Effector memory CD4-positive, alpha-beta T cell (primary cell): Measurements from ENCODE around the gene PMF1.
A peak's percentile ranks its signal among the peaks of the same experiment; 100 is the strongest.

Source experiments
- DNase-seq, 3 donors: peaks; one replicate each; pipeline ENCODE4 v3.0.0-alpha.2; 2020
- H3K27ac ChIP-seq: 2 replicates; pipeline ENCODE4 v1.7.0; 2013; ENCODE audit warnings: mild to moderate bottlenecking, low read length, moderate library complexity; ENCODE audit not compliant: insufficient read depth, poor library complexity, severe bottlenecking
- H3K27me3 ChIP-seq: replicated peaks from 2 replicates; pipeline ENCODE4 v1.7.0; 2013; ENCODE audit warnings: mild to moderate bottlenecking, low read length; ENCODE audit not compliant: insufficient read depth, control insufficient read depth, poor library complexity, severe bottlenecking
- H3K36me3 ChIP-seq: 2 replicates; pipeline ENCODE4 v1.7.0; 2013; ENCODE audit warnings: mild to moderate bottlenecking, low read length, moderate library complexity; ENCODE audit not compliant: control insufficient read depth, insufficient read depth
- H3K4me1 ChIP-seq: 2 replicates; pipeline ENCODE4 v1.7.0; 2013; ENCODE audit warnings: low read length, mild to moderate bottlenecking; ENCODE audit not compliant: control insufficient read depth, insufficient read depth, poor library complexity, severe bottlenecking
- H3K4me3 ChIP-seq: 2 replicates; pipeline ENCODE4 v1.7.0; 2013; ENCODE audit warnings: low read length, low read depth, mild to moderate bottlenecking; ENCODE audit not compliant: insufficient read depth, poor library complexity, severe bottlenecking
- H3K9me3 ChIP-seq: 2 replicates; pipeline ENCODE4 v1.7.0; 2013; ENCODE audit warnings: mild to moderate bottlenecking, low read length, moderate library complexity; ENCODE audit not compliant: control insufficient read depth

Gene PMF1

DNA sequence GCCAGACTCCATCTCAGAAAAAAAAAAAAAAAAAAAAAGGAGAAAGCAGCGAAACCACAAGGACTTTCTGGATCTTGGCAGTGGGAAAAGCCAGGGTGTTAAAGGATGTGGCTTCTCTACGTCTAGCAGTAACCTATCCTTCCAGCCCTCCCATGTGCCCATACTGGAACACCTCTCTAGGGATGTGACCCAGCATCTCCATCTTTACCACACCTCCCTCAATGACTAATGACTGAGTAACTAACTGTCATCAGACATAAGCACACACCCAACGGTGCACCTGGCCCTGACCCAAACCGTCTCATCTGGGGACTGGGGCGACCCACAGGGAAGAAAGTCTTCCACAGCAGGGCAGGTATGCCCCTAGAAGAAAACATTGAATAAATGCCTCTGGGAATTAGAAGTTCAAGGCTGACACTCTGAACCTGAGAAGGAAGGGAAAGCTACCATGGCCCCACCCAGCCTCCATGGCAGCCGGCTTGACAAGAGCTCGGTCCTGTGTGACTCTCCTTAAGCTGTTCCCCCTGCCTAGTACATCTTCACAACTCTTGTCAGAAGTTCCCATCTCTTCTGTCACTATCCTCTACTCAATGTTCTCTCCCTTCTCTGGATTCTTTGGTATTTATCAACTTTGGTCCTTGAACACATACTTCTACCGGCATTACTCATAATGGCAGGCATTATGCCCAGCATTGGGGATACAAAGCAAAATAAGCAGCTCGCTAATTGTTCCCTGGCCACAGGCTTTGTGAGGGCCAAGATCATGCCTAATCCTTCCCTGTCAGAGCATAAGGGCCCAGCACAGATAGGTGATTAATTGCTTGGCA lies 49.9 kb downstream of the PMF1 start:
- no peaks in the 10 kb centered on the region for H3K27me3 ChIP-seq
- H3K36me3 ChIP-seq: peaks cover 81% of the 10 kb centered on the region
- no peaks in the 10 kb centered on the region for H3K9me3 ChIP-seq
- no peak for DNase-seq
- no peak overlapping the region for H3K27ac ChIP-seq
- no peaks in the 10 kb centered on the region for H3K4me1 ChIP-seq
- no peak overlapping the region for H3K4me3 ChIP-seq

DNA sequence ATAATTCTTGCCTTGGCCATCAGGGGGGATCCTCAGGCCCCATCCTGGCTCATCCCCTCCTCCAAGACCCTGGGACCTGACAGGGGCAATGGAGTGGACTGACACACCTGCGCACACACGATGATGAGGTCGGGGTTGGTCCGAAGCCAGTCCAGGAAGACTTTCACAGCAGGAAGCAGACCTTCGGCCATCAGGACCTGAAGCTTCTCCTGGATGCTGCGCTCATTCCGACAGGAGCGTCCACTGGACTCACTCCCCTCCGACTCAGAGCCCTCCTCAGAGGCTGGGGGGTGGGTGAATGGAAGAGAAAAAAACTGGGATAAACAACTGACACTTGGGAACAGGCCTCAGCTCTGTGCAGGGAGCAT lies 50.5 kb downstream of the PMF1 start:
- Histone ChIP-seq H3K36me3 (peaks cover 81% of the 10 kb centered on the region), H3K27me3 (no peaks in the 10 kb centered on the region), H3K4me1 (no peaks in the 10 kb centered on the region), H3K27ac (no peak overlapping the region), H3K9me3 (no peaks in the 10 kb centered on the region), H3K4me3 (no peak overlapping the region)
- no peak for DNase-seq

GRCh38 chr1:156266051-156266450 lies 53.2 kb downstream of the PMF1 start:
- Histone ChIP-seq H3K4me3 (no peak overlapping the region), H3K4me1 (no peaks in the 10 kb centered on the region), H3K36me3 (peaks cover 73% of the 10 kb centered on the region), H3K9me3 (no peaks in the 10 kb centered on the region), H3K27me3 (no peaks in the 10 kb centered on the region), H3K27ac (no peak overlapping the region)
- no peak for DNase-seq

DNA sequence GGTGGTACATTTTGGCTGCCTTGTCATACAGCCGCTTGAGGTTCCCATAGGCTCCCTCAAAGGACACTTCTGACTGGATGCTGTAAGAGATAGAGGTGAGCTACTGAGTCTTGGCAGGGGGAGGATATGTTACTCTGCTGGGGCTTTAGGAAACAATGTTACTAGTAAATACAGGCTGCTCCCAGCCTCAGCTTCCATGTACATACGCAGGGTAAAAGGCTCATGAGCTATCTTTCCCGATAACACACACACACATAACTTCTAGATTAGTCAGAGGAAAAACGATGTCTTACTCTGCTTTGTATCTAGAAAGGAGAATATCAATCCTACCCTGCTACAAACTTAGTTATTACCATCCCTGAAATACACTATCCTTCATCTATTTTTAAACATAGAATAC lies 55.5 kb downstream of the PMF1 start:
- H3K4me1 ChIP-seq: no peaks in the 10 kb centered on the region
- DNase-seq: no peak
- H3K9me3 ChIP-seq: no peaks in the 10 kb centered on the region
- H3K27me3 ChIP-seq: no peaks in the 10 kb centered on the region
- H3K4me3 ChIP-seq: no peak overlapping the region
- peaks cover 76% of the 10 kb centered on the region for H3K36me3 ChIP-seq
- H3K27ac ChIP-seq: no peak overlapping the region

GRCh38 chr1:156270314-156270713 lies 57.5 kb downstream of the PMF1 start:
- no peaks in the 10 kb centered on the region for H3K4me1 ChIP-seq
- H3K9me3 ChIP-seq: no peaks in the 10 kb centered on the region
- no peak overlapping the region for H3K27ac ChIP-seq
- DNase-seq: no peak
- no peaks in the 10 kb centered on the region for H3K27me3 ChIP-seq
- H3K36me3 ChIP-seq: peaks cover 83% of the 10 kb centered on the region
- no peak overlapping the region for H3K4me3 ChIP-seq

- H3K36me3 ChIP-seq: peaks cover 63% of the 10 kb centered on the region
- H3K4me3 ChIP-seq: no peak overlapping the region
- H3K4me1 ChIP-seq: peaks cover 7% of the 10 kb centered on the region
- H3K27ac ChIP-seq: no peak overlapping the region
- no peaks in the 10 kb centered on the region for H3K9me3 ChIP-seq
- no peaks in the 10 kb centered on the region for H3K27me3 ChIP-seq
- no peak for DNase-seq
Measured at GRCh38 chr1:156276532-156276931, 63.7 kb downstream of the PMF1 start.

DNA sequence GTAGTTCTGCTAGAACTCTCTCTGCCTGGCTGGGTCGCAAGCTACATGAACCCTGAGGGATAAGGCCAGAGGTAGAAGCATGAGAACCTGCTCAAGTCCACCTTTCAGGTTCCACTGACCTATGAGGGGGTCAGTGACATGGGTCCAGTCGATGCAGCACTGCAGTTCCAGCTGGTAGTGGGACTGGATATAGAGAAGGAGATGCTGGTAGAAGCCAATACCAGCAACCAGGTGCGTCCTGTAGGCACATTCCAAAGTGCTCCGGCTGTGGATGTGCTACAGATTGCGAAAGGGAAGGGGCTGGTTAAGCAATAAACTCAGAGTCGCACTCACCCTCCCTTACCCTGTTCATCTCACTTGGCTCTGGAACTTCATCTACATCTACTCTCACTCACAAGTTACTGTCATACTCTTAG lies 64.2 kb downstream of the PMF1 start:
- no peak overlapping the region for H3K27ac ChIP-seq
- DNase-seq: no peak
- peaks cover 63% of the 10 kb centered on the region for H3K36me3 ChIP-seq
- H3K9me3 ChIP-seq: no peaks in the 10 kb centered on the region
- H3K27me3 ChIP-seq: no peaks in the 10 kb centered on the region
- H3K4me1 ChIP-seq: peaks cover 11% of the 10 kb centered on the region
- no peak overlapping the region for H3K4me3 ChIP-seq

DNA sequence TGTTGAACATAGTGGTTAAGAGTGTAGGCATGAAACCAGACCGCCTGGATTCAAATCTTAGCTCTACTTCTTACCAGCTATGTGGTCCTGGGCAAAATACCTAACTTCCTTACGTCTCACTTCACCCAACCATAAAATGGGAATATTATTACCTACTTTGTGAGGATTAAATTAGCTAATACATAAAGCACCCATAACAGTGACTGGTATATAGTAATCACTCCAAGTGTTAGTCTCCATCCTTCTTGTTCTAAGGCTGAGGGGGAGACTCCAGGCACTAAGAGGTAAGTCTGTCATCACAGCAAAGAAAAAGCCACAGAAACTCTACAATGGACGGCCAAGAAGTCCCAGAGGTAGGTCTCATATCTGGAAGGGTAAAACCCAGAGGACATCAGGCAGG lies 67.0 kb downstream of the PMF1 start:
- peaks cover 34% of the 10 kb centered on the region for H3K36me3 ChIP-seq
- H3K9me3 ChIP-seq: no peaks in the 10 kb centered on the region
- H3K4me3 ChIP-seq: no peak overlapping the region
- no peaks in the 10 kb centered on the region for H3K27me3 ChIP-seq
- H3K4me1 ChIP-seq: peaks cover 18% of the 10 kb centered on the region
- DNase-seq: no peak
- no peak overlapping the region for H3K27ac ChIP-seq

- no peaks in the 10 kb centered on the region for H3K9me3 ChIP-seq
- H3K4me1 ChIP-seq: peaks cover 18% of the 10 kb centered on the region
- H3K4me3 ChIP-seq: peak overlapping the region; percentile 88
- DNase-seq: no peak
- no peaks in the 10 kb centered on the region for H3K27me3 ChIP-seq
- peaks cover 29% of the 10 kb centered on the region for H3K36me3 ChIP-seq
- peak overlapping the region; percentile 81 for H3K27ac ChIP-seq
Measured at GRCh38 chr1:156281281-156281680, 68.5 kb downstream of the PMF1 start.

DNA sequence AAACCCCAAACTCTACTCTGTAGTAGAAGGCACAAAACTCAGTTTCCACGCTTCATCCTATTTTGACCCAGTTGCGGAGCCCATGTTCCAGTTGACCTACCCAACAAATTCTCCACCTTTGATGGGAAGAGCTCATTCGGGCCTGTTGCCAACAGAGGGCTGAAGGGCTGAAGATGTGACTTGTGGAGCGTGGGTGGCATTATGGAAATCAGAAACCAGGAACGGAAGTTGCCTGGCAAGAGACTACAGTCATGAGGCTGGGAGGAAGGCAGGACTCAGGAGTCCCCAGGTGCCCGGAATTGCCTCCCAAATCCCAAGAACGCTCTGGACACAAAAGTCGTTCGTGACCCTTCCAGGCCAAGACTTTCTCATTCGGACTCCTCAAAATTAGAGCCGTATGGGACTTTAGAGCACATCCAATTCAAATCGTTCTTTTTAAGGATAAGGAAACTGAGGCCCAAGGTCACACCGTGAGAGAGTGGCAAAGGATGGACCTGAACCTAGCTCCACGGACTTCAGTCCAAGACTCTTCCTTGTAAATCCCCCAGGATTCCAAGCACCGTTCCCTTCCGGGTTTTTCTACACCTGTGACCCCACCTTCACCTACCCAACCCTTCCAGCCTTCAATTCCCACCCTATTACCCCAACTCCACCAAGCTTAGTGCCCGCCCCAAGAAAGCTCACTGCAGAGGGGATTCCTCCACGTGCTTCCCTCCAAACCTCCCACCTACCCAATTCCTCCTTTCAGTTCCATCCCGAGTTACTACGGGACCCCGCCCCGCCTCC lies 69.1 kb downstream of the PMF1 start:
- Histone ChIP-seq H3K4me3 (peak overlapping the region; percentile 88), H3K27ac (peak overlapping the region; percentile 81), H3K36me3 (peaks cover 23% of the 10 kb centered on the region), H3K4me1 (peaks cover 18% of the 10 kb centered on the region), H3K27me3 (no peaks in the 10 kb centered on the region), H3K9me3 (no peaks in the 10 kb centered on the region)
- DNase-seq: no peak
